DMS53 treated with DMSO at 0.1 percent for 48 hours (cell line): ENCODE data around the gene GRAP.

Source experiments
- DNase-seq: peaks from one replicate; lab custom pipeline; 2025; ENCODE audit not compliant: unreplicated experiment; lab: John Stamatoyannopoulos, UW

The GRAP gene

GRCh38 chr17:19019041-19019941, 27.5 kb downstream of the GRAP start:
- DNase-seq = no peak

GRCh38 chr17:19018600-19018950, 28.2 kb downstream of the GRAP start:
- DNase-seq = no peak

- no peak for DNase-seq
These were observed 28.8 kb downstream of the GRAP start for GRCh38 chr17:19017804-19018599.

- DNase-seq = no peak
These were observed 29.4 kb downstream of the GRAP start for GRCh38 chr17:19017401-19017800.

GRCh38 chr17:19016881-19017280, 29.9 kb downstream of the GRAP start:
- no peak for DNase-seq

- DNase-seq = no peak
These were observed 30.5 kb downstream of the GRAP start for GRCh38 chr17:19016297-19016696.

- no peak for DNase-seq
These were observed 31.3 kb downstream of the GRAP start for GRCh38 chr17:19015428-19015827.

GRCh38 chr17:19014628-19015215, 32.0 kb downstream of the GRAP start:
- DNase-seq = no peak

GRCh38 chr17:19013806-19014627, 32.7 kb downstream of the GRAP start:
- no peak for DNase-seq

- DNase-seq = no peak
These were observed 33.5 kb downstream of the GRAP start for GRCh38 chr17:19013226-19013625.

GRCh38 chr17:19012171-19013080, 34.3 kb downstream of the GRAP start:
- no peak for DNase-seq

GRCh38 chr17:19011581-19011980, 35.2 kb downstream of the GRAP start:
- DNase-seq = no peak

GRCh38 chr17:19010729-19011505, 35.8 kb downstream of the GRAP start:
- DNase-seq = no peak

GRCh38 chr17:19009970-19010369, 36.8 kb downstream of the GRAP start:
- no peak for DNase-seq

GRCh38 chr17:19006698-19007097, 40.1 kb downstream of the GRAP start:
- no peak for DNase-seq

- DNase-seq = no peak
These were observed 40.8 kb downstream of the GRAP start for GRCh38 chr17:19005789-19006430.

- no peak for DNase-seq
These were observed 41.5 kb downstream of the GRAP start for GRCh38 chr17:19005137-19005773.
